ENCODE data around the gene ATP8A2. TPM values are rescaled to one million over a fixed set of nuclear protein-coding genes. Genes with fewer than 3 reads are reported as not detected.

ATP8A2 gene
- total RNA-seq, 4 donors from 2014 or later, result 0.29 to 0.65 (median 0.46) TPM

DNA sequence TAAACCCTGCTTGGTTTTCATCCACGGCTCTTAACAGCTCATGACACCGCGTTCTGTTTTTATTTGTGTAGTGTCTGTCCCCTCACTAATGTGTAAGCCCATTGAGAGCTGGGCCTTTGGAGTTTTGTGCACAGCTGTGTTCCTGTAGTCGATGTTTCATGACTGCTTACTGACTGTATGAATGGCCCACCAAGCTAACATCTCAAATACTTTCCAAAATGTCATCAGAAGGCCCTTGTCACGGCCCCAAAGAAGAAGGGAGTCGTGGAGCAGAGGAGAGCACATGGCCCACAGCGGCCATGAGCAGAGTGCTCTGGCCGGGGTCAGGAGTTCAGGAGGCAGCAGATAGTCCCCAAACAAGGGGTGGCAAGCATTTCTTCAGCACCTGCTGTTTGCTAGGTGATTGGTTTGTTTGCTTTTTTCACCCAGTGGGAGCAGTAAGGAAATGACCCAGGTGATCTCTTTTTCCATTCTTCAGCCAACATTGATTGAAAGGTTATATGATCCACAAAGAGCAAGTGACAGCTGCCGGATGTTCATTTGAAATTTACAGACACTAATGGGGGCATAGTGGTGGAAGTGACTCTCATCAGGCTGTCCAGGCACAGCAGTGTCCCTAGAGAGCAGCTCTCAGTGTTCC is 315.2 kb downstream of the ATP8A2 start:
- no peak overlapping the region for H3K4me3 ChIP-seq
- WGBS, result 89% methylated on average over 8 of the region's 9 CpGs
- TF ChIP-seq, protein P1, sequence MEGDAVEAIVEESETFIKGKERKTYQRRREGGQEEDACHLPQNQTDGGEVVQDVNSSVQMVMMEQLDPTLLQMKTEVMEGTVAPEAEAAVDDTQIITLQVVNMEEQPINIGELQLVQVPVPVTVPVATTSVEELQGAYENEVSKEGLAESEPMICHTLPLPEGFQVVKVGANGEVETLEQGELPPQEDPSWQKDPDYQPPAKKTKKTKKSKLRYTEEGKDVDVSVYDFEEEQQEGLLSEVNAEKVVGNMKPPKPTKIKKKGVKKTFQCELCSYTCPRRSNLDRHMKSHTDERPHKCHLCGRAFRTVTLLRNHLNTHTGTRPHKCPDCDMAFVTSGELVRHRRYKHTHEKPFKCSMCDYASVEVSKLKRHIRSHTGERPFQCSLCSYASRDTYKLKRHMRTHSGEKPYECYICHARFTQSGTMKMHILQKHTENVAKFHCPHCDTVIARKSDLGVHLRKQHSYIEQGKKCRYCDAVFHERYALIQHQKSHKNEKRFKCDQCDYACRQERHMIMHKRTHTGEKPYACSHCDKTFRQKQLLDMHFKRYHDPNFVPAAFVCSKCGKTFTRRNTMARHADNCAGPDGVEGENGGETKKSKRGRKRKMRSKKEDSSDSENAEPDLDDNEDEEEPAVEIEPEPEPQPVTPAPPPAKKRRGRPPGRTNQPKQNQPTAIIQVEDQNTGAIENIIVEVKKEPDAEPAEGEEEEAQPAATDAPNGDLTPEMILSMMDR (IDR thresholded peaks at IDR 0.05), result no peak
- TF ChIP-seq POLR2AphosphoS5 (IDR thresholded peaks at IDR 0.05) (no peak), POLR2A (IDR thresholded peaks at IDR 0.05; ENCODE audit: low read depth) (no peak), EP300 (IDR thresholded peaks at IDR 0.05) (no peak)
- no peaks in the 10 kb centered on the region for H3K27me3 ChIP-seq
- H3K36me3 ChIP-seq, result no peaks in the 10 kb centered on the region
- intact Hi-C loops (cut with DNase I), result no loop called here
- no peaks in the 10 kb centered on the region for H3K9me3 ChIP-seq
- DNase-seq (ENCODE audit: extremely low spot score), result peak; percentile 74
- H3K27ac ChIP-seq (replicated peaks in 1 of 4), result no peak overlapping the region
- H3K4me1 ChIP-seq, result peaks cover 0 to 7% (median 6%) of the 10 kb centered on the region in 4 donors

DNA sequence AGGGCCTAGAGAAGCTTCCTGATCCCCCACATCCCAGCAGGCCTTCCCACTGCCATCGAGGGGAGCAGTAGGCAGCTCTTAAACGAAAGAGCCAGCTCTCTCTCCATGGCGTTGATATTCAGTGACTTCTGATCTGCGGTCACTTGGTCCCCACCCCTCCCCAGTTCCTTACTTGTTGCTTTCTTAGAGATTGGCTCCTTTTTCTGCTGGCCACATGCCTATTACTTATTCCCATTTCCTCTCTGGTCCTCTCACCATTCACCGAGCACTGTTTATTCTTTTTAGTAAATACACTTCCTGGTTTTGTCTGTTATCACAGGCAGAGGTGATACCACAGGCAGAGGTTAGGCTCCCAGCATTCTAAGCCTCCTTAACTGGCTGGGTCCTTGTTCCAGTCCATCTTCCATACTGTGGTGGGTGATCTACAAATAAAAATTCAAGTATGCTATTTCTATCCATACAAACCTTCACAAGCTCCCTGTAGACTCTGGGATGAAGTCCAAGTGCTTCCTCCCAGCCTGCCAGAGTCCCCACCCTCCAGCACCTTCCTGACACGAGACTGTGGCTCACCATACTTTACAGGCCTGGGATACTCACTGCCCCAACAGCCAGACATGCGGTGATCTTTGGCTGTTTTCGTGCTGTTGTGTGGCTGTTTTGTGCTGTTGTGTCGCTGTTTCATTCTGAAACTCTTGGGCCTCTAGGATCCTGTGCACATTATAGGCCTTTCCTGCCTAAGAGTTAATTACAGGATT is 315.9 kb downstream of the ATP8A2 start:
- intact Hi-C loops (cut with DNase I), result no loop called here
- 74% methylated on average over 9 of the region's 9 CpGs for WGBS
- DNase-seq (ENCODE audit: extremely low spot score), result no peak
- Histone ChIP-seq H3K27me3 (no peaks in the 10 kb centered on the region), H3K27ac (replicated peaks in 1 of 4) (no peak overlapping the region), H3K36me3 (no peaks in the 10 kb centered on the region), H3K4me1 (peaks cover 0 to 7% (median 6%) of the 10 kb centered on the region in 4 donors), H3K9me3 (no peaks in the 10 kb centered on the region), H3K4me3 (no peak overlapping the region)
- TF ChIP-seq POLR2A (IDR thresholded peaks at IDR 0.05; ENCODE audit: low read depth), result no peak
- TF ChIP-seq EP300 (IDR thresholded peaks at IDR 0.05), result no peak
- TF ChIP-seq, protein P1 (IDR thresholded peaks at IDR 0.05), result no peak
- TF ChIP-seq POLR2AphosphoS5 (IDR thresholded peaks at IDR 0.05), result no peak

DNA sequence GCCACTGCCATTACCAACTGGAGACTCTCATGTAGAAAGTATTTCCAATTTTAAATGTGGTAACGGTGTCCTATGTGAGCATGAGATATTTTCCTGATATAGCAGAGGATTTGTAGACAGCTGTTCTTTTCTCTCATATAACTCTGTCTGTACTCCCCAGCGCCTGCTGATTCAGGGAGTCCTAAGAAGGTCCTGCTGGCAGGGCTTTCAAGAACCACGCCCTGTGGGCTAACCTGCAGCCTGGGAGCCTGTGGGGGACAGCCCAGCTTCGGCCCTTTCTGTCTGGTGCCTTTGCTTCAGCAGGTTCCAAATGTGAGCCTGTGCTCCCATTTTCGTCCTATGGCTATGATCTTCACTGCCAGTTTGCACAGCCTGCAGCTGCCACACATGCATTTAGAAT is 316.8 kb downstream of the ATP8A2 start:
- Histone ChIP-seq H3K4me3 (no peak overlapping the region), H3K27me3 (no peaks in the 10 kb centered on the region), H3K4me1 (peaks cover 0 to 7% (median 6%) of the 10 kb centered on the region in 4 donors), H3K9me3 (no peaks in the 10 kb centered on the region), H3K36me3 (no peaks in the 10 kb centered on the region), H3K27ac (replicated peaks in 1 of 4) (no peak overlapping the region)
- WGBS, result 77% methylated on average over 5 of the region's 5 CpGs
- TF ChIP-seq POLR2AphosphoS5 (IDR thresholded peaks at IDR 0.05), result no peak
- no peak for TF ChIP-seq EP300 (IDR thresholded peaks at IDR 0.05)
- TF ChIP-seq POLR2A (IDR thresholded peaks at IDR 0.05; ENCODE audit: low read depth), result no peak
- TF ChIP-seq, protein P1 (IDR thresholded peaks at IDR 0.05), result no peak
- intact Hi-C loops (cut with DNase I), result no loop called here
- DNase-seq (ENCODE audit: extremely low spot score), result peak; percentile 81

DNA sequence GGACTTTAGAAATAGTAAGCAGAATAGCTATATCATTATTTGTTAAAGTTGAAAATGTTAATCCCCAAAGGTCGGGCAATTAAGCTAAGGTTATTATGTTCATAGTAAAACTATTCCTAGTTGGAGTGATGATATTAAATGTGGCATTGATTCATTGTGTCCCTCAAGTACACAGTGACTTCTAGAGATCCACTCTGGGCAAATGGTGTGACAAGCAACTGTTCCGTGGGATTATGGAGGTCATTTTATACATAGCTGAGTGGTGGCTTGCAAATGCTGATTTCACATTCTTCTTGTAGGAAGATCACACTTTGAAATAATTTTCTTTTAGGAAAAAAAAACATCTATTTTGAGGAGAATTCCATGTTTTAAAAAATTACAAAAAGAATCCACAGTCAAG is 317.8 kb downstream of the ATP8A2 start:
- intact Hi-C loops (cut with DNase I), result no loop called here
- TF ChIP-seq, protein P1 (IDR thresholded peaks at IDR 0.05), result no peak
- TF ChIP-seq EP300 (IDR thresholded peaks at IDR 0.05) (no peak), POLR2AphosphoS5 (IDR thresholded peaks at IDR 0.05) (no peak), POLR2A (IDR thresholded peaks at IDR 0.05; ENCODE audit: low read depth) (no peak)
- no peak overlapping the region for H3K4me3 ChIP-seq
- 87% methylated on average over 2 of the region's 2 CpGs for WGBS
- no peaks in the 10 kb centered on the region for H3K9me3 ChIP-seq
- DNase-seq (ENCODE audit: extremely low spot score), result peak; percentile 17
- no peaks in the 10 kb centered on the region for H3K36me3 ChIP-seq
- peaks cover 0 to 7% (median 6%) of the 10 kb centered on the region in 4 donors for H3K4me1 ChIP-seq
- H3K27ac ChIP-seq (replicated peaks in 1 of 4), result no peak overlapping the region
- no peaks in the 10 kb centered on the region for H3K27me3 ChIP-seq
